Skeletal muscle cell (primary cell): ENCODE results near the gene CBX2.
"Not testable (repeated sequence)": the region's sequence is repeated elsewhere in the genome, so short reads cannot be mapped to it uniquely, and the experiment has no call there.

Experiments
- DNase-seq: peaks from one replicate; pipeline ENCODE4 v3.0.0-alpha.2; 2010; ENCODE audit warnings: low read depth
- H3K4me3 ChIP-seq: 2 replicates; pipeline ENCODE4 v1.5.1; 2011; ENCODE audit warnings: low read depth, mild to moderate bottlenecking, control low read depth, low read length, moderate library complexity

Gene CBX2

GRCh38 chr17:79760197-79760906 is 17.6 kb upstream of the CBX2 start:
- H3K4me3 ChIP-seq = no peak overlapping the region
- no peak for DNase-seq

- H3K4me3 ChIP-seq = no peak overlapping the region
- no peak for DNase-seq
Observed at GRCh38 chr17:79761894-79762589, 15.9 kb upstream of the CBX2 start.

GRCh38 chr17:79765708-79766107 is 12.2 kb upstream of the CBX2 start:
- DNase-seq = no peak
- H3K4me3 ChIP-seq = no peak overlapping the region

GRCh38 chr17:79769570-79770506 is 8.1 kb upstream of the CBX2 start:
- DNase-seq = no peak
- no peak overlapping the region for H3K4me3 ChIP-seq

- no peak overlapping the region for H3K4me3 ChIP-seq
- no peak for DNase-seq
Observed at GRCh38 chr17:79771276-79771675, 6.7 kb upstream of the CBX2 start.

GRCh38 chr17:79772726-79773125 is 5.2 kb upstream of the CBX2 start:
- not testable (repeated sequence) for H3K4me3 ChIP-seq, DNase-seq

GRCh38 chr17:79774561-79774975 is 3.4 kb upstream of the CBX2 start:
- DNase-seq = no peak
- no peak overlapping the region for H3K4me3 ChIP-seq

- H3K4me3 ChIP-seq = no peak overlapping the region
- no peak for DNase-seq
Observed at GRCh38 chr17:79775632-79776031, 2.3 kb upstream of the CBX2 start.

GRCh38 chr17:79776376-79777119 is 1.4 kb upstream of the CBX2 start:
- H3K4me3 ChIP-seq = no peak overlapping the region
- no peak for DNase-seq

- DNase-seq = no peak
Observed at GRCh38 chr17:79777120-79777893, 641 bp upstream of the CBX2 start.

GRCh38 chr17:79778504-79779083 is 646 bp downstream of the CBX2 start:
- H3K4me3 ChIP-seq = peak overlapping the region; percentile 61
- DNase-seq = no peak

More at GRCh38 chr17:79777120-79777893, 641 bp upstream of the CBX2 start:
- H3K4me3 ChIP-seq = peak overlapping the region; percentile 52

GRCh38 chr17:79779084-79779529 is 1.2 kb downstream of the CBX2 start:
- DNase-seq = no peak
- H3K4me3 ChIP-seq = peak overlapping the region; percentile 61

- H3K4me3 ChIP-seq = no peak overlapping the region
- DNase-seq = no peak
Observed at GRCh38 chr17:79779661-79780365, 1.9 kb downstream of the CBX2 start.

GRCh38 chr17:79781012-79781650 is 3.2 kb downstream of the CBX2 start:
- DNase-seq = no peak
- no peak overlapping the region for H3K4me3 ChIP-seq

GRCh38 chr17:79781736-79782575 is 4.0 kb downstream of the CBX2 start:
- DNase-seq = no peak
- no peak overlapping the region for H3K4me3 ChIP-seq

- no peak overlapping the region for H3K4me3 ChIP-seq
- DNase-seq = no peak
Observed at GRCh38 chr17:79783891-79784290, 5.9 kb downstream of the CBX2 start.
